Stimulated activated CD4-positive, alpha-beta T cell treated with anti-CD3 and anti-CD28 coated beads, Interleukin-4, amount 100 ng/mL, for 4 hours (primary cell): ENCODE results near the gene RER1.

Experiments used
- DNase-seq, 2 experiments: peaks; one replicate each; pipeline ENCODE4 v3.0.0-alpha.2; 2020

The RER1 gene

GRCh38 chr1:2447276-2448097, 55.8 kb downstream of the RER1 start:
- DNase-seq = no peak

GRCh38 chr1:2448098-2448445, 56.4 kb downstream of the RER1 start:
- no peak for DNase-seq

GRCh38 chr1:2449636-2450454, 58.2 kb downstream of the RER1 start:
- no peak for DNase-seq

- DNase-seq = no peak
Measured at GRCh38 chr1:2451741-2452140, 60.1 kb downstream of the RER1 start.

- no peak for DNase-seq
Measured at GRCh38 chr1:2452201-2452931, 60.7 kb downstream of the RER1 start.

- no peak for DNase-seq
Measured at GRCh38 chr1:2452932-2453315, 61.3 kb downstream of the RER1 start.

- DNase-seq = no peak
Measured at GRCh38 chr1:2454227-2454626, 62.6 kb downstream of the RER1 start.
